ENCODE results near the gene EPB41L5. TPM values are rescaled to one million over a fixed set of nuclear protein-coding genes. Genes with fewer than 3 reads are reported as not detected.

Gene EPB41L5
- total and polyA plus RNA-seq, 10 of the 15 experiments (the other 5 are each of a cell fraction or from before 2014, with no cell fraction given): 2.1 to 20.4 (median 8.2) TPM

GRCh38 chr2:120109186-120110061 is 96.5 kb downstream of the EPB41L5 start:
- ChIA-PET CTCF (interaction anchor here (0.6 to 4.2 kb wide), 21 partner anchors 11 to 568 kb away, joined by 3 to 148 read pairs (median 4); no protein-coding TSS in a partner anchor), SMC1A (ENCODE audit: uncharacterized antibody, unreplicated experiment) (interaction anchor here (0.9 to 6.2 kb wide), 18 partner anchors 10 to 469 kb away, joined by 3 to 103 read pairs (median 4); no protein-coding TSS in a partner anchor), POLR2A (interaction anchor here (1.0 kb wide), 1 partner anchor 12 kb away, joined by 3 read pairs; no protein-coding TSS in a partner anchor), RAD21 (ENCODE audit: unreplicated experiment) (interaction anchor here (1.8 to 7.0 kb wide), 3 partner anchors 39 to 204 kb away, joined by 3 to 65 read pairs (median 12); no protein-coding TSS in a partner anchor)
- Histone ChIP-seq H3K36me3 (ENCODE audit: control insufficient read depth in 2 of 2, insufficient read depth in 2 of 2, low read length in 1 of 2) (no peaks in the 10 kb centered on the region; a peak in 1 of 4 replicates), H2AFZ (ENCODE audit: control insufficient read depth, low read depth, low read length) (peak overlapping the region; percentile 43), H3K9ac (ENCODE audit: control insufficient read depth, insufficient read depth, low read length) (no peak overlapping the region), H4K20me1 (ENCODE audit: control insufficient read depth, insufficient read depth) (no peaks in the 10 kb centered on the region), H3K4me3 (no peak overlapping the region), H3K27ac (ENCODE audit: control insufficient read depth, insufficient read depth) (no peak overlapping the region), H3K27me3 (replicated peaks in 1 of 2; ENCODE audit: control insufficient read depth in 2 of 2, insufficient read depth in 2 of 2, low read length in 1 of 2) (no peaks in the 10 kb centered on the region), H3K4me1 (ENCODE audit: control insufficient read depth, insufficient read depth, low read length) (peaks cover 7% of the 10 kb centered on the region), H3K4me2 (ENCODE audit: control insufficient read depth, insufficient read depth) (peak overlapping the region; percentile 67; the same call in 1 of the 2 replicates), H3K79me2 (ENCODE audit: control insufficient read depth, insufficient read depth, low read length) (no peaks in the 10 kb centered on the region), H3K9me3 (replicated peaks; ENCODE audit: control insufficient read depth, insufficient read depth, low read length) (no peaks in the 10 kb centered on the region)
- FAIRE-seq (peak; percentile 78), ATAC-seq (peak; percentile 71), DNase-seq (ENCODE audit: low read depth, low spot score) (peak; percentile 19)
- in situ Hi-C loops (cut with MboI) (loop anchor here (10.0 kb wide), 2 partner anchors 205 to 575 kb away; no protein-coding TSS in a partner anchor), intact Hi-C loops (cut with micrococcal nuclease; ENCODE audit: unreplicated experiment) (loop anchor here (1.0 to 5.0 kb wide), 2 partner anchors 66 to 203 kb away; no protein-coding TSS in a partner anchor)
- WGBS (ENCODE audit: insufficient coverage, insufficient replicate concordance, low lambda C conversion rate, missing lambda C conversion rate): 0% methylated on average over 3 of the region's 3 CpGs
- no TSS peak for BruUV-seq (replicated peaks)
- TF ChIP-seq CEBPB (IDR thresholded peaks at IDR 0.05; ENCODE audit: borderline replicate concordance in 1 of 2, low read depth in 2 of 2, low read length in 2 of 2) (no peak), RBBP5 (conservative IDR thresholded peaks at IDR 0.05) (no peak), SMC3 (IDR thresholded peaks at IDR 0.05; ENCODE audit: borderline replicate concordance, low read length) (peak; percentile 58), EP300 (IDR thresholded peaks at IDR 0.05; ENCODE audit: borderline replicate concordance in 1 of 2, control insufficient read depth in 1 of 2, low read depth in 2 of 2, low read length in 2 of 2) (no peak), GABPA (IDR thresholded peaks at IDR 0.05; ENCODE audit: low read depth) (peak; percentile 65; the same call in 1 of the 2 replicates), NFYA (IDR thresholded peaks at IDR 0.05; ENCODE audit: borderline replicate concordance, low read depth, low read length) (no peak), RUNX3 (IDR thresholded peaks at IDR 0.05; ENCODE audit: low read length) (peak; percentile 89), HDGF (IDR thresholded peaks at IDR 0.05) (0 out of 2 replicates have a peak, but pooled peaks have one; percentile 21), REST (IDR thresholded peaks at IDR 0.05; ENCODE audit: low read depth, low read length) (no peak), RAD21 (IDR thresholded peaks at IDR 0.05; ENCODE audit: insufficient read depth, low read depth, low read length) (peak; percentile 67), ZBTB33 (IDR thresholded peaks at IDR 0.05) (no peak), MYB (IDR thresholded peaks at IDR 0.05; ENCODE audit: borderline replicate concordance, low read depth, low read length) (no peak), EZH2 (IDR thresholded peaks at IDR 0.05; ENCODE audit: borderline replicate concordance, control insufficient read depth, low read depth, low read length) (no peak), GATAD2B (conservative IDR thresholded peaks at IDR 0.05; ENCODE audit: low read depth) (no peak), IKZF1 (conservative IDR thresholded peaks at IDR 0.05) (peak; percentile 26; the same call in 1 of the 2 replicates)

Data from GM12878 (cell line).